Spleen (tissue), 11 donors: Measurements from ENCODE around the gene PLAAT3. TPM values are rescaled to one million over a fixed set of nuclear protein-coding genes. Genes with fewer than 3 reads are reported as not detected.

Experiments
- DNase-seq: peaks from one replicate; pipeline ENCODE4 v3.0.0-alpha.2; 2020
- H3K27ac ChIP-seq, 8 donors: fragments of 200-600 bp; sonication (generic) in 7 of 8; 1 replicate in 4 of 8; 2 replicates in 4 of 8; pipeline versions ENCODE4 v1.5.0 to v1.8.0; 2016 to 2021; ENCODE audit warnings: inconsistent platforms in 4 of 8, mild to moderate bottlenecking in 4 of 8, moderate library complexity in 1 of 8
- H3K27me3 ChIP-seq, 7 donors: fragments of 200-600 bp; sonication (generic) in 6 of 7; replicated peaks in 1 of 7; 1 replicate in 4 of 7; 2 replicates in 3 of 7; pipeline versions ENCODE4 v1.5.0 to v1.8.0; 2016 to 2021; ENCODE audit warnings: inconsistent platforms in 3 of 7, mild to moderate bottlenecking in 1 of 7
- H3K36me3 ChIP-seq, 6 donors: fragments of 200-600 bp; sonication (generic) in 5 of 6; 1 replicate in 4 of 6; 2 replicates in 2 of 6; pipeline versions ENCODE4 v1.5.0 to v1.8.0; 2016 to 2021; ENCODE audit warnings: inconsistent platforms in 2 of 6
- H3K4me1 ChIP-seq, 6 donors: fragments of 200-600 bp; sonication (generic) in 5 of 6; 1 replicate in 3 of 6; 2 replicates in 3 of 6; pipeline versions ENCODE4 v1.5.0 to v1.8.0; 2016 to 2021; ENCODE audit warnings: inconsistent platforms in 3 of 6
- H3K4me3 ChIP-seq, 8 donors: fragments of 200-600 bp; sonication (generic) in 7 of 8; 1 replicate in 4 of 8; 2 replicates in 4 of 8; pipeline versions ENCODE4 v1.5.0 to v1.8.0; 2016 to 2021; ENCODE audit warnings: inconsistent platforms in 4 of 8, mild to moderate bottlenecking in 4 of 8, moderate library complexity in 2 of 8
- H3K9me3 ChIP-seq, 8 donors: fragments of 200-600 bp; sonication (generic) in 7 of 8; 1 replicate in 4 of 8; 2 replicates in 4 of 8; pipeline versions ENCODE4 v1.5.0 to v1.8.0; 2016 to 2021; ENCODE audit warnings: inconsistent platforms in 4 of 8
- POLR2A ChIP-seq, 3 donors: fragments of 450-650 bp; IDR thresholded peaks; one replicate each; pipeline ENCODE4 v1.5.1; 2017; ENCODE audit warnings: antibody characterized with exemption in 3 of 3, mild to moderate bottlenecking in 1 of 3
- POLR2AphosphoS5 ChIP-seq, 3 donors: sonication (generic); formaldehyde crosslinking; IDR thresholded peaks; one replicate each; pipeline ENCODE4 v1.5.1; 2017; ENCODE audit warnings: antibody characterized with exemption in 3 of 3
- WGBS, 5 donors: extraction: QIAGEN DNeasy Blood & Tissue Kit in 3 of 5; methylation state at CpG; one replicate each; pipeline versions ENCODE4 v1.1.5 to v1.1.7; 2013 to 2018; 5-methylcytosine and 5-hydroxymethylcytosine counted together
- intact Hi-C: fragments of 100-400 bp; cut with DNase I; formaldehyde crosslinking; loops from one replicate; pipeline ENCODE4 v1.15.0; 2023; ENCODE audit warnings: low total_unique reads
- polyA plus RNA-seq, 3 donors: library from polyadenylated mRNA; stranded (reverse); fragments of 200-250 nt; gene quantifications; one replicate each; pipeline ENCODE4 v1.2.1, GENCODE V29; 2013
- total RNA-seq, 7 donors: library from RNA; depleted of rRNA in 3 of 7; stranded (reverse); fragments of >200 nt in 3 of 7; fragmentation: NEBNext Ultra II Directional in 4 of 7; extraction: Animal tissue kit (Norgen Biotek cat#: 25700) in 4 of 7; gene quantifications; one replicate each; pipeline versions ENCODE4 v1.1.0 to v1.2.1, GENCODE V29; 2016 to 2021
- TF ChIP-seq, protein P1 (sequence below), 11 experiments: fragments of 200-600 bp in 7 of 11; fragments of 450-650 bp in 4 of 11; sonication (generic) in 4 of 11; IDR thresholded peaks in 8 of 11; conservative IDR thresholded peaks in 3 of 11; 1 replicate in 7 of 11; 2 replicates in 4 of 11; pipeline versions ENCODE4 v1.4.0 to v1.8.0; 2016 to 2021; ENCODE audit warnings: antibody characterized with exemption in 11 of 11, inconsistent platforms in 4 of 11, mild to moderate bottlenecking in 1 of 11
- donor health status: healthy with polysubstance abuse.
- donor health status: DM: no; HTN: no; CAD: no; lungs with moderate emphysema.
- donor health status: DM: no; HTN: no; CAD: no.
- donor health status: Bipolar disorder and iron deficiency.
- donor health status: healthy.
- donor health status: DM: no; HTN: no; CAD: no.
- donor health status: DM: yes; HTN: yes; CAD: no.

The PLAAT3 gene
- total and polyA plus RNA-seq, 10 donors = 14.5 to 35.1 (median 24.7) TPM

DNA sequence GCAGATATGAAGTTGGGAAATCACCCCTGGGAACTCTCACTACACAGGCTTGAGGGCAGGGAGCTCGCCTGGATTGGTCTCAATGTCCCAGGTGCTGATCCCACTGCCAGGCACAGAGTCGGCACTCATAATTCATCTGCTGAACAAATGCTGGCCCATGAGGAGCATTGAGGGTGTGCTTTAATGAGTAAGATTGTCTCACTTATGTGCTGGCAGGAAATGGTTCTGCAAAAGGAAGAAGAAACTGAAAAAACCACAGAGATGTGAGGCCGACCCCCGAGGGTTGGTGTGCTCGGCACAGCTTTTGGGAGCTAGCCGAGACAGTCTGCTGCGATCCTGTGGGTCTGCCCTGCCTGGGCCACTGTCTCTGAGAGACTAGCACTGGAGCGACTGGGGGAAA, 60.5 kb downstream of the PLAAT3 start:
- H3K9me3 ChIP-seq = no peaks in the 10 kb centered on the region
- 10 to 40% (median 27%) methylated on average over 8 of the region's 8 CpGs for WGBS, 5 donors
- intact Hi-C loops = no loop called here
- H3K4me3 ChIP-seq = peak overlapping the region in 1 of 8 donors; percentile 0
- no peaks in the 10 kb centered on the region for H3K27me3 ChIP-seq
- H3K4me1 ChIP-seq = peaks cover 4 to 42% (median 24%) of the 10 kb centered on the region in 6 donors
- no peaks in the 10 kb centered on the region for H3K36me3 ChIP-seq
- no peak for DNase-seq
- peak in 1 of 3 donors; percentile 33 for TF ChIP-seq POLR2AphosphoS5 (IDR thresholded peaks at IDR 0.05)
- no peak for TF ChIP-seq POLR2A (IDR thresholded peaks at IDR 0.05)
- peak overlapping the region in 7 of 8 donors; percentile 46 to 82 (median 63) for H3K27ac ChIP-seq

DNA sequence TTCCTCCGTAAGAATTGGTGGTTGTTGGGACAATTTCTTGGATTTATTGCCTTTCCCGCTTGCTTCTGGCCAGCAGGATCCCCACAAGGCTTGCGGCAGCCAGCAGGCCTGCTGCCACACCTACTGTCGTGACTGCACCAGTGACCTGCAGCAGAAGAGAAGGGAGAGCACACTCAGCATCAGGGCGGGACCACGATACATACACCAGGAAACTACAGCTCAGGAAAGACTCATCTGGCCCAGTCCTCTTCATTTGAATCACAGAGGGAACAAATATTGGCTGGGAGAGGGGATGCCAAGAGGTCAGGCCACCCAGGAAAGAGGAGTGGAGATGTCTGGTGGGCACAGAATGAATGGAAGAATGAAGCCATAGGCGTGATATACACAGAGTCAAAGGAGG, 61.3 kb downstream of the PLAAT3 start:
- no peaks in the 10 kb centered on the region for H3K9me3 ChIP-seq

DNA sequence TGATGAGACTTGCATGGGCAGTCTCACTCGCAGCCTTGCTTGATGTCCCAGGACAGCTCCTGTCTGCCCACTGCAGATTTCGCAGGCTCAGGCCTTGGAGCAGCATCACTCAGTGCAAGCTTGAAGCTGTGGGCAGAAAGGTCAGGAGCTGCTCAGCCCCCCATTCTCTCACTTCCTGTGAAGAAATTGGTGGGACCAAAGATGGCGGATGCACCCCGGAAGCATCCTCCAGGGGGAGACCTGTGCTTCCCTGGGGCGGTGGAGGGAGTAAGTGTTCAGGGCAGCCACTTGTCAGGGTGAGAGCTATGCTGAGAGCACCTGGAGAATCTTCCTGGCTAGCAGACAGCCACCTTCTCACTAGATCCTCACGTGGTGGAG, 62.4 kb downstream of the PLAAT3 start:
- Histone ChIP-seq H3K27me3 (no peaks in the 10 kb centered on the region), H3K4me1 (peaks cover 4 to 42% (median 24%) of the 10 kb centered on the region in 6 donors), H3K36me3 (peaks cover 0 to 11% (median 3%) of the 10 kb centered on the region in 6 donors), H3K27ac (peak overlapping the region in 6 of 8 donors; percentile 3 to 82 (median 64)), H3K4me3 (peak overlapping the region in 2 of 8 donors; percentile 0 to 58), H3K9me3 (no peaks in the 10 kb centered on the region)
- TF ChIP-seq, protein P1, sequence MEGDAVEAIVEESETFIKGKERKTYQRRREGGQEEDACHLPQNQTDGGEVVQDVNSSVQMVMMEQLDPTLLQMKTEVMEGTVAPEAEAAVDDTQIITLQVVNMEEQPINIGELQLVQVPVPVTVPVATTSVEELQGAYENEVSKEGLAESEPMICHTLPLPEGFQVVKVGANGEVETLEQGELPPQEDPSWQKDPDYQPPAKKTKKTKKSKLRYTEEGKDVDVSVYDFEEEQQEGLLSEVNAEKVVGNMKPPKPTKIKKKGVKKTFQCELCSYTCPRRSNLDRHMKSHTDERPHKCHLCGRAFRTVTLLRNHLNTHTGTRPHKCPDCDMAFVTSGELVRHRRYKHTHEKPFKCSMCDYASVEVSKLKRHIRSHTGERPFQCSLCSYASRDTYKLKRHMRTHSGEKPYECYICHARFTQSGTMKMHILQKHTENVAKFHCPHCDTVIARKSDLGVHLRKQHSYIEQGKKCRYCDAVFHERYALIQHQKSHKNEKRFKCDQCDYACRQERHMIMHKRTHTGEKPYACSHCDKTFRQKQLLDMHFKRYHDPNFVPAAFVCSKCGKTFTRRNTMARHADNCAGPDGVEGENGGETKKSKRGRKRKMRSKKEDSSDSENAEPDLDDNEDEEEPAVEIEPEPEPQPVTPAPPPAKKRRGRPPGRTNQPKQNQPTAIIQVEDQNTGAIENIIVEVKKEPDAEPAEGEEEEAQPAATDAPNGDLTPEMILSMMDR (IDR thresholded peaks at IDR 0.05 in 8 of 11, conservative IDR thresholded peaks at IDR 0.05 in 3 of 11) = no peak
- TF ChIP-seq POLR2A (IDR thresholded peaks at IDR 0.05) (no peak), POLR2AphosphoS5 (IDR thresholded peaks at IDR 0.05) (no peak)
- intact Hi-C loops = no loop called here
- DNase-seq = no peak
- 70 to 83% (median 81%) methylated on average over 6 of the region's 6 CpGs for WGBS, 5 donors

More for the DNA sequence above, 61.3 kb downstream of the PLAAT3 start:
- DNase-seq = no peak
- Histone ChIP-seq H3K27me3 (no peaks in the 10 kb centered on the region), H3K4me3 (no peak overlapping the region), H3K4me1 (peaks cover 4 to 42% (median 24%) of the 10 kb centered on the region in 6 donors), H3K27ac (peak overlapping the region in 5 of 8 donors; percentile 2 to 82 (median 69)), H3K36me3 (peaks cover 0 to under 1% (median 0%) of the 10 kb centered on the region in 6 donors)
- intact Hi-C loops = no loop called here
- 82 to 92% (median 84%) methylated on average over 7 of the region's 7 CpGs for WGBS, 5 donors
- TF ChIP-seq POLR2AphosphoS5 (IDR thresholded peaks at IDR 0.05) = no peak
- no peak for TF ChIP-seq POLR2A (IDR thresholded peaks at IDR 0.05)
- TF ChIP-seq, protein P1 (IDR thresholded peaks at IDR 0.05 in 8 of 11, conservative IDR thresholded peaks at IDR 0.05 in 3 of 11) = no peak

DNA sequence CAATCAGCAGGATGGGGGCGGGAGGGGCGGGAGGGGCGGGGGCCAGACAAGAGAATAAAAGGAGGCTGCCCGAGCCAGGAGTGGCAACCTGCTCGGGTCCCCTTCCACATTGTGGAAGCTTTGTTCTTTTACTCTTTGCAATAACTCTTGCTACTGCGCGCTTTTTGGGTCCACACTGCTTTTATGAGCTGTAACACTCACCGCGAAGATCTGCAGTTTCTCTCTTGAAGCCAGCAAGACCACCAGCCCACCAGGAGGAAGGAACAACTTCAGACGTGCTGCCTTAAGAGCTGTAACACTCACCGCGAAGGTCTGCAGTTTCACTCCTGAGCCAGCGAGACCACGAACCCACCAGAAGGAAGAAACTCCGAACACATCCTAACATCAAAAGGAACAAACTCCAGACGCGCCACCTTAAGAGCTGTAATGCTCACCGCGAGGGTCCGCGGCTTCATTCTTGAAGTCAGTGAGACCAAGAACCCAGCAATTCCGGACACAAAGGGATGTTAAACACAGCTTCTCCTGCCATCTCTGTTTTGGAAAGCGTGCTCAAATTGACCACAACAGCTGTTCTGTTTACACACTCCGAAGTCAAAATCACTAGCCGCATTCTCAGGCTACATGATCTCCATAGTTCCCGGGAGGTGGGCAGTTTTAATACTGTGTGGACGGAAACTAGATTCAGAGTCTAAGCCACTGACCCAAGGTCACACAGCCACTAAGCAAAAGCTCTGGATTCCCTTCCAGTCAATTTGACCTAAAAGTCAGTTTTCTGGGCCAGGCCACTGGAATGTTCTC, 62.9 kb downstream of the PLAAT3 start:
- TF ChIP-seq, protein P1 (IDR thresholded peaks at IDR 0.05 in 8 of 11, conservative IDR thresholded peaks at IDR 0.05 in 3 of 11) = no peak
- TF ChIP-seq POLR2A (IDR thresholded peaks at IDR 0.05) (no peak), POLR2AphosphoS5 (IDR thresholded peaks at IDR 0.05) (no peak)
- 51 to 76% (median 52%) methylated on average over 26 to 27 of the region's 27 CpGs for WGBS, 5 donors
- no peaks in the 10 kb centered on the region for H3K9me3 ChIP-seq
- DNase-seq = no peak
- intact Hi-C loops = no loop called here
- peaks cover 0 to 17% (median 8%) of the 10 kb centered on the region in 6 donors for H3K36me3 ChIP-seq
- H3K27ac ChIP-seq = peak overlapping the region in 6 of 8 donors; percentile 3 to 82 (median 64)
- peak overlapping the region in 2 of 8 donors; percentile 0 to 58 for H3K4me3 ChIP-seq
- H3K4me1 ChIP-seq = peaks cover 4 to 42% (median 24%) of the 10 kb centered on the region in 6 donors
- H3K27me3 ChIP-seq = no peaks in the 10 kb centered on the region
